Progenitor cell of endocrine pancreas (in vitro differentiated cells): ENCODE results near the gene KRT37. TPM values are rescaled to one million over a fixed set of nuclear protein-coding genes. Genes with fewer than 3 reads are reported as not detected.

Source experiments
- DNase-seq: peaks from one replicate; pipeline ENCODE4 v3.0.0; 2021; ENCODE audit warnings: low spot score; ENCODE audit not compliant: unreplicated experiment
- H3K27ac Mint-ChIP-seq: 2 replicates; pipeline ENCODE4 v1.8.0; 2021; ENCODE audit warnings: mild to moderate bottlenecking, moderate library complexity, mixed read lengths
- H3K27me3 Mint-ChIP-seq: 2 replicates; pipeline ENCODE4 v1.8.0; 2021; ENCODE audit warnings: mixed read lengths
- H3K36me3 Mint-ChIP-seq: 2 replicates; pipeline ENCODE4 v1.8.0; 2022; ENCODE audit warnings: mixed read lengths; ENCODE audit not compliant: insufficient read depth
- H3K4me1 Mint-ChIP-seq: 2 replicates; pipeline ENCODE4 v1.8.0; 2021; ENCODE audit warnings: low read depth, mixed read lengths
- H3K4me3 Mint-ChIP-seq: 2 replicates; pipeline ENCODE4 v1.8.0; 2021; ENCODE audit warnings: low read depth, mild to moderate bottlenecking, moderate library complexity, mixed read lengths
- H3K9me3 Mint-ChIP-seq: 2 replicates; pipeline ENCODE4 v1.8.0; 2021; ENCODE audit warnings: low read depth, mixed read lengths
- total RNA-seq: library from RNA; stranded (reverse); gene quantifications from 2 replicates; pipeline ENCODE4 v1.2.1, GENCODE V29; 2021
- TF ChIP-seq, protein P1 (sequence below): fragments of 200-600 bp; sonication (generic); IDR thresholded peaks from one replicate; pipeline ENCODE4 v1.5.0; 2021; ENCODE audit warnings: antibody characterized with exemption, mild to moderate bottlenecking; ENCODE audit not compliant: unreplicated experiment

KRT37 gene
- total RNA-seq, 1 donor from 2014 or later = not detected

DNA sequence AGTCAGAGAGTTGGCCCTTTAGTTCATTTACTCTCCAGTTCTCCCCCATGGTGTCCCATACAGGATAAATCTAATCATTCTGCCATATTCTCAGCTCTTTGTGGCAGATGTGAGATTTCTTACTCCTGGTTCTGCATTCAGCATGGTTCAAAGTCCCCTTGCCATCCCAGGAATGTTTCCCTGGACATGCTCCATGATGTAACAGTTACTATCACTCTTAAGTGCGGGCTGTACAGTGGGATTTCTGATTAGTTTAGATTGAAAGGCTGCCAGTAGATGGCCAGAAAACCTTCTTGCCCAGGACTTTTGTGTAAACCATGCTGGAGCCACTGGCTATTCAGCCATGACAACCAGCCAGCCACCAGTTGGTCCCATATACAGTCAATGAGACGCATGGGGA lies 10.4 kb downstream of the KRT37 start:
- Mint-ChIP-seq H3K27ac (no peak overlapping the region), H3K4me3 (no peak overlapping the region), H3K4me1 (peaks cover 20% of the 10 kb centered on the region), H3K36me3 (no peaks in the 10 kb centered on the region), H3K27me3 (peaks cover 4% of the 10 kb centered on the region), H3K9me3 (no peaks in the 10 kb centered on the region)
- no peak for DNase-seq
- TF ChIP-seq, protein P1, sequence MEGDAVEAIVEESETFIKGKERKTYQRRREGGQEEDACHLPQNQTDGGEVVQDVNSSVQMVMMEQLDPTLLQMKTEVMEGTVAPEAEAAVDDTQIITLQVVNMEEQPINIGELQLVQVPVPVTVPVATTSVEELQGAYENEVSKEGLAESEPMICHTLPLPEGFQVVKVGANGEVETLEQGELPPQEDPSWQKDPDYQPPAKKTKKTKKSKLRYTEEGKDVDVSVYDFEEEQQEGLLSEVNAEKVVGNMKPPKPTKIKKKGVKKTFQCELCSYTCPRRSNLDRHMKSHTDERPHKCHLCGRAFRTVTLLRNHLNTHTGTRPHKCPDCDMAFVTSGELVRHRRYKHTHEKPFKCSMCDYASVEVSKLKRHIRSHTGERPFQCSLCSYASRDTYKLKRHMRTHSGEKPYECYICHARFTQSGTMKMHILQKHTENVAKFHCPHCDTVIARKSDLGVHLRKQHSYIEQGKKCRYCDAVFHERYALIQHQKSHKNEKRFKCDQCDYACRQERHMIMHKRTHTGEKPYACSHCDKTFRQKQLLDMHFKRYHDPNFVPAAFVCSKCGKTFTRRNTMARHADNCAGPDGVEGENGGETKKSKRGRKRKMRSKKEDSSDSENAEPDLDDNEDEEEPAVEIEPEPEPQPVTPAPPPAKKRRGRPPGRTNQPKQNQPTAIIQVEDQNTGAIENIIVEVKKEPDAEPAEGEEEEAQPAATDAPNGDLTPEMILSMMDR = no peak

DNA sequence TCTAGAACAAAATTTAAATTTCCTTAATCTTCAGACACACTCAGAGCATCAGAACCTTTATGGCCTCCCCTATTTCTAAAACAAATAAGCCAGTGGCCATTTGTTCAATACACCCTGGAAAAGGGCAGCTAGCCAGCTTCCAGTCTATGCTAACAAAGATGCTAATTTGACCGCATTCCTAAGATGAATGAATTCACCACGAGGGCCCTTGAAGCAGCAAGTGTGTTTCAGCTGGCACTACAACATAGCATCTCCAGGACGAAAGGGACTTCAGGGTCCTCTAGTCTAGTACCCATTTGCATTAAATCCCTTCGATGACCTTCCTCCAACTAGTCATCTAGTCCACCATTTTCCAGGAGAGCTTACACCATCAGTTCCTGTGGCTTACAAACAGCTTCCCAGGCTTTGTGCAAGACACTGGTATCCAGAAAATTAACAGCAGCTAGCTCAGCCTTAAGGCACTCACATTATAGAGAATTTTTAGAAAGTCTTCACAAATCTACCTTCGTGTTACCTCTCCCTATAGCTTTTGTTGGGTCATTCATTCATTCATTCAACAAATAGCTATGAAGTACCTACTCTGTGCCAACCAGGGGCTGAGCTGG lies 10.9 kb downstream of the KRT37 start:
- Mint-ChIP-seq H3K4me1 (peaks cover 20% of the 10 kb centered on the region), H3K36me3 (no peaks in the 10 kb centered on the region), H3K4me3 (no peak overlapping the region), H3K27me3 (peaks cover 4% of the 10 kb centered on the region), H3K27ac (no peak overlapping the region), H3K9me3 (no peaks in the 10 kb centered on the region)
- DNase-seq = no peak
- TF ChIP-seq, protein P1 = no peak

- Mint-ChIP-seq H3K27ac (no peak overlapping the region), H3K4me1 (peaks cover 6% of the 10 kb centered on the region), H3K4me3 (no peak overlapping the region), H3K36me3 (no peaks in the 10 kb centered on the region), H3K9me3 (no peaks in the 10 kb centered on the region), H3K27me3 (peaks cover 7% of the 10 kb centered on the region)
- DNase-seq = no peak
- TF ChIP-seq, protein P1 = no peak
These were observed 13.1 kb downstream of the KRT37 start for GRCh38 chr17:41411072-41411840.

- Mint-ChIP-seq H3K36me3 (no peaks in the 10 kb centered on the region), H3K27ac (no peak overlapping the region), H3K9me3 (no peaks in the 10 kb centered on the region), H3K4me1 (no peaks in the 10 kb centered on the region), H3K4me3 (no peak overlapping the region), H3K27me3 (peaks cover 10% of the 10 kb centered on the region)
- DNase-seq = no peak
- TF ChIP-seq, protein P1 = no peak
These were observed 17.2 kb downstream of the KRT37 start for GRCh38 chr17:41407226-41407625.

DNA sequence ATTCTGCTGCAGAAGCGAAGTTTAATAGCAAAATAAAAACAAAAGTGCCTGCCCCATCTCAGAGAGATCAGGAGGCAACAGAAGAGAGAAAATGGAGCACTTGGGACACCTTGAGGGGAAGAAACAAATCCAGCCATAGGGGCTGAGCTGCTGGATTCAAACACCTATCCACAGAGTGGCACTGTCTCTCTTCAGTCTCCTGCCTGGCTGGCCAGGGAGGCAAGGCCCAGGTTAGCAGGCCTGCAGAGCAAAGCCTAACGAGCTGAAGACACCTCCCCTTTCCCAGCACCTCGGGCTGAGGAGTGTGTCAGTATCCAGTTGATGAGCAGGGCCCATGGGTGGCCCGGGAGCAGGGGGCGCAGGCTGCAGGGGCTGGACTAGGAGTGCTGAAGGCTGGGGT lies 18.2 kb downstream of the KRT37 start:
- H3K4me1 Mint-ChIP-seq = no peaks in the 10 kb centered on the region
- peaks cover 12% of the 10 kb centered on the region for H3K27me3 Mint-ChIP-seq
- no peaks in the 10 kb centered on the region for H3K9me3 Mint-ChIP-seq
- no peak overlapping the region for H3K27ac Mint-ChIP-seq
- H3K36me3 Mint-ChIP-seq = no peaks in the 10 kb centered on the region
- no peak for DNase-seq
- TF ChIP-seq, protein P1 = no peak
- no peak overlapping the region for H3K4me3 Mint-ChIP-seq
